Naive thymus-derived CD4-positive, alpha-beta T cell (primary cell): ENCODE results near the gene BCL2L11. TPM values are rescaled to one million over a fixed set of nuclear protein-coding genes. Genes with fewer than 3 reads are reported as not detected.

Source experiments
- ATAC-seq: fragments of 150-1000 bp; cut with Tn5 transposase; 2 replicates; pipeline ENCODE4 v1.10.0; 2021; ENCODE audit warnings: mild to moderate bottlenecking, moderate library complexity
- CTCF ChIA-PET: fragments of 350-600 bp; sonication (Branson Sonifier 250); formaldehyde crosslinking; loops from one replicate; lab custom pipeline; 2021; ENCODE audit warnings: antibody characterized with exemption; lab: Charles Lee
- POLR2A ChIA-PET: fragments of 350-600 bp; sonication (Branson Sonifier 250); formaldehyde crosslinking; loops from one replicate; lab custom pipeline; 2021; ENCODE audit warnings: antibody characterized with exemption, inconsistent platforms; lab: Charles Lee
- DNase-seq, 9 donors: peaks; one replicate each; pipeline versions ENCODE4 v3.0.0 to v3.0.0-alpha.2; 2020 to 2022; ENCODE audit warnings: mixed read lengths in 1 of 9
- H3K27ac ChIP-seq: one replicate; pipeline ENCODE4 v1.7.0; 2013; ENCODE audit warnings: mild to moderate bottlenecking, low read depth, low read length, moderate library complexity
- H3K27me3 ChIP-seq, 2 donors: one replicate each; pipeline ENCODE4 v1.7.0; 2013; ENCODE audit warnings: low read length in 2 of 2, mild to moderate bottlenecking in 2 of 2, moderate library complexity in 2 of 2; ENCODE audit not compliant: control insufficient read depth in 2 of 2, insufficient read depth in 2 of 2
- H3K36me3 ChIP-seq, 3 experiments: 1 replicate in 2 of 3; 2 replicates in 1 of 3; pipeline ENCODE4 v1.7.0; 2013; ENCODE audit warnings: low read length in 3 of 3, mild to moderate bottlenecking in 3 of 3, moderate library complexity in 1 of 3; ENCODE audit not compliant: insufficient read depth in 3 of 3, control insufficient read depth in 2 of 3
- H3K4me1 ChIP-seq, 2 donors: one replicate each; pipeline ENCODE4 v1.7.0; 2013; ENCODE audit warnings: low read length in 2 of 2, mild to moderate bottlenecking in 2 of 2, moderate library complexity in 1 of 2; ENCODE audit not compliant: control insufficient read depth in 2 of 2, insufficient read depth in 2 of 2
- H3K4me3 ChIP-seq: 2 replicates; pipeline ENCODE4 v1.7.0; 2013; ENCODE audit warnings: mild to moderate bottlenecking, low read length
- H3K9me3 ChIP-seq, 3 experiments: 1 replicate in 2 of 3; 2 replicates in 1 of 3; pipeline ENCODE4 v1.7.0; 2013; ENCODE audit warnings: low read length in 3 of 3; ENCODE audit not compliant: control insufficient read depth in 2 of 3
- H3K27ac Mint-ChIP-seq, 9 donors: one replicate each; pipeline ENCODE4 v1.8.0; 2020 to 2022; ENCODE audit warnings: mixed read lengths in 9 of 9, mild to moderate bottlenecking in 8 of 9, moderate library complexity in 5 of 9, inconsistent platforms in 2 of 9
- H3K27me3 Mint-ChIP-seq, 5 donors: one replicate each; pipeline ENCODE4 v1.8.0; 2021 to 2022; ENCODE audit warnings: mixed read lengths in 5 of 5, mild to moderate bottlenecking in 1 of 5
- H3K36me3 Mint-ChIP-seq, 5 donors: one replicate each; pipeline ENCODE4 v1.8.0; 2020 to 2022; ENCODE audit warnings: mixed read lengths in 5 of 5, mild to moderate bottlenecking in 3 of 5, inconsistent platforms in 1 of 5
- H3K4me1 Mint-ChIP-seq, 7 donors: one replicate each; pipeline ENCODE4 v1.8.0; 2020 to 2022; ENCODE audit warnings: mixed read lengths in 7 of 7, mild to moderate bottlenecking in 3 of 7, inconsistent platforms in 1 of 7
- H3K4me3 Mint-ChIP-seq, 10 donors: one replicate each; pipeline ENCODE4 v1.8.0; 2020 to 2022; ENCODE audit warnings: mild to moderate bottlenecking in 10 of 10, mixed read lengths in 10 of 10, moderate library complexity in 6 of 10, inconsistent platforms in 2 of 10
- H3K9me3 Mint-ChIP-seq, 11 donors: one replicate each; pipeline ENCODE4 v1.8.0; 2020 to 2022; ENCODE audit warnings: mixed read lengths in 11 of 11, mild to moderate bottlenecking in 4 of 11, inconsistent platforms in 1 of 11, moderate library complexity in 1 of 11
- intact Hi-C, 2 donors: fragments of 100-400 bp; cut with micrococcal nuclease; formaldehyde crosslinking; loops; one replicate each; pipeline ENCODE4 v1.15.1; 2023
- polyA plus RNA-seq, 2 donors: library from polyadenylated mRNA; unstranded; fragments of 300-500 nt; fragmentation: Illumina TruSeq; gene quantifications; one replicate each; pipeline ENCODE4 v1.2.3, GENCODE V29; 2021
- total RNA-seq, 6 experiments: library from RNA in 5 of 6; stranded (reverse) in 5 of 6; gene quantifications; 1 replicate in 5 of 6; 2 replicates in 1 of 6; pipeline ENCODE4 v1.2.3 and lab custom pipeline; 2021 to 2026

BCL2L11 gene
- total and polyA plus RNA-seq, 7 experiments from 2014 or later, result 12.3 to 67.6 (median 38.5) TPM

- ATAC-seq (no peak), DNase-seq (no peak)
- H3K36me3 Mint-ChIP-seq, result peaks cover 4 to 34% (median 10%) of the 10 kb centered on the region in 5 donors
- no peaks in the 10 kb centered on the region for H3K36me3 ChIP-seq
- H3K4me1 ChIP-seq, result no peaks in the 10 kb centered on the region
- no peak overlapping the region for H3K27ac Mint-ChIP-seq
- H3K27me3 Mint-ChIP-seq, result peaks cover 12 to 23% (median 13%) of the 10 kb centered on the region in 5 donors
- H3K4me3 ChIP-seq, result no peak overlapping the region
- no peaks in the 10 kb centered on the region for H3K9me3 ChIP-seq
- H3K27ac ChIP-seq, result no peak overlapping the region
- peaks cover 0 to 10% (median 0%) of the 10 kb centered on the region in 7 donors for H3K4me1 Mint-ChIP-seq
- H3K27me3 ChIP-seq, result no peaks in the 10 kb centered on the region
- intact Hi-C loops, result no loop called here
- H3K4me3 Mint-ChIP-seq, result no peak overlapping the region
- ChIA-PET CTCF (no interaction called here), POLR2A (no interaction called here)
- H3K9me3 Mint-ChIP-seq, result peaks cover 3 to 39% (median 25%) of the 10 kb centered on the region in 11 donors
These were observed 96.3 kb downstream of the BCL2L11 start for GRCh38 chr2:111216811-111217652.
